Measurements from ENCODE around the gene DAB1.
A peak's percentile ranks its signal among the peaks of the same experiment; 100 is the strongest.

The DAB1 gene

DNA sequence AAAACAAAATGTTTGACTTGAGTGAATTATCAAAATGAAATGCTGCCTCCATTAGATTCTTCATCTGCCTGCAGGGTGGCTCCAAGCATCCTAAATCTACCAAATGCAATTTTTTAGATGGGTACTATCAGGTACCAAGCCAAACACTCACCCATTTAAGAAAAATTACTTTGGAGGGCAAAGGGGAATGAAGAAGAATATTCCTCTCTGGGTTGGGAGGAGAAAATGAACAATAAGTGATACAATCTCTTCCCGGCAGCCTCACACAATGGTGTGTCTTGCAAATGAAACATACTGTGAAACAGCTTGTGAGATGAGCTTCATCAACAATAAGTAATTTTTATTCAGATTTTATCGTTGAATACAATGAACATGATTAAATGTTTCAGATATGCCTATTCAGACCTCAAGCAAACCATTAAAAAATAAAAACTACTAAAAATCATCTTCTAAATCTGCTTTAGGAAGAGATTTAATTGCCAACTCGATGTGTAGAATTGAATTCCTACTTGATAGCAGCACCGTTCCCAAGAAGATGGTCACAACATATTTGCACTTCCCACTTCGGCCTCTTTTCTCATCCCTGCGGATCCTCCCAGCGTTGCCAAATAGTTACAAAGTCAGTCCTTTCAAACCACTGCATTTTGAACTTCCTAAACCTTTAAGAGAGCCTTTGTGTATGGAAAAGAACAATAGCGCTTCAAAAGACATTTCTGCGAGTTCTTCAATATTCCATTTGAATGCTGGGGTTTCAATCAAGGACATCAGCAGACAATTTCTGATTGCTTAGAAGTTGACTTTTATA is 2.7 kb downstream of the DAB1 start:
- TF ChIP-seq, protein P1, sequence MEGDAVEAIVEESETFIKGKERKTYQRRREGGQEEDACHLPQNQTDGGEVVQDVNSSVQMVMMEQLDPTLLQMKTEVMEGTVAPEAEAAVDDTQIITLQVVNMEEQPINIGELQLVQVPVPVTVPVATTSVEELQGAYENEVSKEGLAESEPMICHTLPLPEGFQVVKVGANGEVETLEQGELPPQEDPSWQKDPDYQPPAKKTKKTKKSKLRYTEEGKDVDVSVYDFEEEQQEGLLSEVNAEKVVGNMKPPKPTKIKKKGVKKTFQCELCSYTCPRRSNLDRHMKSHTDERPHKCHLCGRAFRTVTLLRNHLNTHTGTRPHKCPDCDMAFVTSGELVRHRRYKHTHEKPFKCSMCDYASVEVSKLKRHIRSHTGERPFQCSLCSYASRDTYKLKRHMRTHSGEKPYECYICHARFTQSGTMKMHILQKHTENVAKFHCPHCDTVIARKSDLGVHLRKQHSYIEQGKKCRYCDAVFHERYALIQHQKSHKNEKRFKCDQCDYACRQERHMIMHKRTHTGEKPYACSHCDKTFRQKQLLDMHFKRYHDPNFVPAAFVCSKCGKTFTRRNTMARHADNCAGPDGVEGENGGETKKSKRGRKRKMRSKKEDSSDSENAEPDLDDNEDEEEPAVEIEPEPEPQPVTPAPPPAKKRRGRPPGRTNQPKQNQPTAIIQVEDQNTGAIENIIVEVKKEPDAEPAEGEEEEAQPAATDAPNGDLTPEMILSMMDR (IDR thresholded peaks at IDR 0.05; ENCODE audit: low read depth, low read length, missing control alignments): no peak
- no peak overlapping the region for H3K4me3 ChIP-seq (replicated peaks; ENCODE audit: low read depth, low read length)
- no peak for DNase-seq (ENCODE audit: extremely low read depth, low read depth)

DNA sequence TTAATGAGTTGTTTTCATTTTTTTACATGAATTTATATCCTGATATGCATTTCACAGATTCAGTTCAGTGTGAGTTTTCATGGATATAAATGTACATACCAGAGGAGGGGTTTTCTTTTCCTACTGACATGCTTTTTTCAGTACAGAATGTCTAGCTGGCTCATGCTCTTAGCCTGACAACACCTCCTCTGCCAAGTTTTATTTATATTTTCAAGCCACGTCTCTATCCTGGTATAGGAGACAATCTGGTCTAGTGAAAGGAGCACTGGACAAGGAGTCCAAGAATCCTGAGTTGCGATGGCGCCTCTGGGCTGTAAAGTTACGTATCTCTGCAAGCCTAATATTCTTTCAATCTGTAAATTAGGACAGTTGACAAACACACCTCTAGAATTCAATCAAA is 4.9 kb downstream of the DAB1 start:
- TF ChIP-seq, protein P1 (IDR thresholded peaks at IDR 0.05; ENCODE audit: low read depth, low read length, missing control alignments): no peak
- no peak for DNase-seq (ENCODE audit: extremely low read depth, low read depth)
- no peak overlapping the region for H3K4me3 ChIP-seq (replicated peaks; ENCODE audit: low read depth, low read length)

DNA sequence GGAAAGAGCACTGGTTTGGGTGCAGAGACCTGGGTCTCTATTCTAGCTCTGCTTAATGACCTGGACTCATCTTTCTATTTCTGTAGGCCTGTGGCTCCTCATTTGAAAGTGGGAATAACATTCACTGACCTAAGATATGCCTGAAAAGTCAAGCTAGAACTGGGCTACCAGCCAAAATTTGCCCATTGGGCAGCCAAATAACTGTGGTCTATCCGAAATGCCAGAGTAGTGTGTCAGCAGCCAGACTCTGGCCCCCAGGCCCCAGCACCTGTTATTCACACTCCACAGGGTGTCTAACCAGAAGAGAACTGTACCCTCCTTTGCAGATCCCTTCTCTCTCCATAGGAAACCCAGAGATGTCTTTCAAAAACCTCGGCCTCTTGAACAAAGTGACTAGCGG is 12.6 kb downstream of the DAB1 start:
- TF ChIP-seq, protein P1 (IDR thresholded peaks at IDR 0.05; ENCODE audit: low read depth, low read length, missing control alignments): no peak
- peak; percentile 37 for DNase-seq (ENCODE audit: extremely low read depth, low read depth)
- H3K4me3 ChIP-seq (replicated peaks; ENCODE audit: low read depth, low read length): no peak overlapping the region

DNA sequence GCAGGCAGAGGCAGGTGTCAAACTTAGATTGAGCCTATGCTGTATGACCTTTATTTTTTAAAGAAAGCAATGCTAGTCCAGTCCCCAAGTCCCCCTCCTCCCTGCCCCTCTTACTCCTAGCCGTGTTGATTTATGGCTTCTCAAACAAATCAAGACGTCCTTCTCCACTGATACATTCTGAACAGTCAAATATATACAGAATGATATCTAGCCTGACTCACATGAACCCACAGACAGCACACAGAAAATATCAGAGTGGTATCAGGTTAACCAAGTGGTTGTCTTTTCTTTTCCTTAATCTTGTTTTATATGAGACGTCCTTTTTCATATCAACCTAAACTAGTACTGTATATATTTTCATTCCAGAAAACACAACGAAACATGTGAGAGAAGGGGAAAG is 13.4 kb downstream of the DAB1 start:
- no peak for DNase-seq (ENCODE audit: extremely low read depth, low read depth)
- TF ChIP-seq, protein P1 (IDR thresholded peaks at IDR 0.05; ENCODE audit: low read depth, low read length, missing control alignments): no peak
- no peak overlapping the region for H3K4me3 ChIP-seq (replicated peaks; ENCODE audit: low read depth, low read length)

DNA sequence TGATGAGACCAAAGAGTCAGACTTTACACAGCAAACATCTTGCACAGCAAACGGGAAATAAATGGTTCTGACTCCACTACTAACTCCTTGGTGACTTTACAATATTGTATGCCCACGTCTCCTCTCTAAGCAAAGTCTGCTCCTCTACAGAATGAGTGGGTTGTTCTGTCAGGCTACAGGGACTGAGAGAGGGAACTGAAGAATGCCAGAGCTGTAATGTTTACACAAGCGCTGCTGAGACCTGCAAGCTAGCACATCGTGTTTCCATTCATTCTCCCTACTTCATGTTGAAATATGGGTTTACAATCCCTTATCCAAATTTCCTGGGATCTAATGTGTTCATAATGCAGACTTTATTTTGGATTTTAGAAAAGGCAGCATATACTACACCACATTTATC is 15.9 kb downstream of the DAB1 start:
- no peak for DNase-seq (ENCODE audit: extremely low read depth, low read depth)
- TF ChIP-seq, protein P1 (IDR thresholded peaks at IDR 0.05; ENCODE audit: low read depth, low read length, missing control alignments): no peak
- no peak overlapping the region for H3K4me3 ChIP-seq (replicated peaks; ENCODE audit: low read depth, low read length)

DNA sequence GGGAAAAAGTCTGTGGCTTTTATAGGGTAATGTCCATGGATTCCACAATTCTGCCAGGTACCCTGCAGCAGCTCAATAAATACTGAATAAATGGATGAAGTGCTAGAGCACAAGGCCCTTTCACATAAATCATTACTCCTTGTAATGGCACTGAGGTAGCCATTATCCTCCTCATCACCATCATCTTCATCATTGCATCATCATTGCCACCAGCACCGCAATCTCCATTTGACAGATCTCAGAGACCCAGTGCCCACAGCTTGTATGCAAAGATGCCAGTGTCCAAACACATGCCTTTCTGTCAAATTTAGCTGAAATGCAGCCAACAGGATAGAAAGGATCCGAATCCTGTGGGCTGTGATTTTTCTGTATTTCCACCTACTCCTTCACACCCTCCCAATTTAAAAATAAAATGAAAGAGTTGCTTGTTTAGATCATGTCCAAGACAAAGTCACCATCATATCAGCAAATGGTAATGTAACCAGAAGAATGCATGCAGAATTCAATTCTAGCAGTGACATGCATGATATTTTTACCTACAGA is 17.4 kb downstream of the DAB1 start:
- DNase-seq (ENCODE audit: extremely low read depth, low read depth): no peak
- no peak overlapping the region for H3K4me3 ChIP-seq (replicated peaks; ENCODE audit: low read depth, low read length)
- TF ChIP-seq, protein P1 (IDR thresholded peaks at IDR 0.05; ENCODE audit: low read depth, low read length, missing control alignments): no peak
